H4 (cell line): Measurements from ENCODE around the gene PACSIN2. TPM values are rescaled to one million over a fixed set of nuclear protein-coding genes. Genes with fewer than 3 reads are reported as not detected.
"Not testable (repeated sequence)": the region's sequence is repeated elsewhere in the genome, so short reads cannot be mapped to it uniquely, and the experiment has no call there.

Experiments
- DNase-seq: peaks from one replicate; pipeline ENCODE4 v3.0.0-alpha.2; 2015; ENCODE audit warnings: low spot score
- total RNA-seq: library from RNA; depleted of rRNA; stranded (reverse); fragments of >200 nt; shearing (Covaris generic); gene quantifications from 2 replicates; pipeline ENCODE4 v1.2.3, GENCODE V29; 2014

The PACSIN2 gene
- total RNA-seq, 1 experiment from 2014 or later: 52.4 TPM

- no peak for DNase-seq
These were observed 69.2 kb downstream of the PACSIN2 start for GRCh38 chr22:42945736-42946135.

GRCh38 chr22:42945027-42945426, 69.9 kb downstream of the PACSIN2 start:
- DNase-seq: no peak

- no peak for DNase-seq
These were observed 70.5 kb downstream of the PACSIN2 start for GRCh38 chr22:42944409-42944808.

- DNase-seq: no peak
These were observed 71.0 kb downstream of the PACSIN2 start for GRCh38 chr22:42943981-42944380.

DNA sequence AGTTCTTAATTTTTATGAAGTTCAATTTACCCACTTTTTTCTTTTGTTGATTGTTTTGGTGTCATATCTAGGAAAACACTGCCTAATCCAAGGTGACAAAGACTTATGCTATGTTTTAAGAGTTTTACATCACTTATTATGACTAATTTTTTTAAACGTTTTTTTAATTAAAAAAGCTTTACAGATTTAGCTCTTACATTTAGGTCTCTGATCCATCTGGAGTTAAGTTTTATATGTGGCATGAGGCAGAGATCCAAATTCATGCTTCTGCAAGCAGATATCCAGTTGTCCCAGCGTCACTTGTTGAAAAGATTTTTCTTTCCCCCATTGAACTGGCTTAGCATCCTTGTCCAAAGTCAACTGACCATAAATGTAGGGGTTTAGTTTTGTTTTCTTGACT, 72.6 kb downstream of the PACSIN2 start:
- no peak for DNase-seq

DNA sequence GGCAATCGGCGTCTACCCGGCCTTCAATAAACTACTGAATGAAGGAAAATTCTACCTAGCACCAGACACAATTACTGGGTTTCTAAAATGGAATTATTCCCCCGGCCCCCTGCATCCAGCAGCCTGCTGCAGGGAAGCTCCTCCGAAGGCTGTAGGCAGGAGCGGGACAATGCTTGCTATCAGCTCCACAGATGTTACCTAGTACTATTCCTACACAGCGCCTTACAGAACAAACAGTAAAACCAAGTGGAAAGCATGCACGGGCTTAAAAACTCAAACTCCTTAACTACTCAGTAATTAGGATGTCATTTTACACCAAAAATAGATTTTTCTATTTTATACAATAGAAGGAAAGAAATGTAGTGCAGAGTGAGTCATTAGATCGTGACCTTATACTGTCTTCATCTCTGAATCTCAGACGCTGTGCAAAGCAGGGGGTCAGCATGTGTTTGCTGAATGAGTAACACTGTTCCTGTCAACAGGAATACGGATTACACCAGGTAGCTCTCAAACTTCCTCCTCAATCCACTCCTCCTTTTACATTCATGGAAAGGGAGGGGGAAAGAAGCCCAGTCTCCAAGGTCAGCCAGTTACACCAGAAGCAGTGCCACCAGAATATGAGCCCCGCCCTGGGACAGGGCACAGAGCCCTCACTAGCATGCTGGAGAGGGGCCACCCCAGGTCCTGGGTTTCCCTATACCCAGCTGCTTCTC, 74.9 kb downstream of the PACSIN2 start:
- peak; percentile 69 for DNase-seq

DNA sequence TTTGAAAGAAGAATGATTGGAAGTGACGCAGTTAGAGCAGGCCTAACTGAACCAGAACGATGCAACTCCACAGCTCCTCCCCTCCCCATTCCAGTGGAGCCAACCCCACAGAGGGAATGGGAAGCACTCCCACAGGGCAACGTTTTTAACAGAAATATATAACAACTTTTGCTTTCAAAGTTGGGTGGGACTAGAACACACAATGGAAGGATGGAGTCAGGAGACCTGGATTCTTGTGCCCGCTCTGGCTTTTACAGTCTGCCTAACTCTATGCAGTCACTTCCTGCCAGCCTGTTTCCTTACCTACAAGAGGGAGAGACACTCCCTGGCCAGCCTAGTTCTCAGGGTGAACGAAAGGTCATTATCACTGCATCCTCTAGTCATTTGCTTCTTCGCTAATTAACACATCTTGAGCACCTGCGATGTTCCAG, 75.5 kb downstream of the PACSIN2 start:
- no peak for DNase-seq

DNA sequence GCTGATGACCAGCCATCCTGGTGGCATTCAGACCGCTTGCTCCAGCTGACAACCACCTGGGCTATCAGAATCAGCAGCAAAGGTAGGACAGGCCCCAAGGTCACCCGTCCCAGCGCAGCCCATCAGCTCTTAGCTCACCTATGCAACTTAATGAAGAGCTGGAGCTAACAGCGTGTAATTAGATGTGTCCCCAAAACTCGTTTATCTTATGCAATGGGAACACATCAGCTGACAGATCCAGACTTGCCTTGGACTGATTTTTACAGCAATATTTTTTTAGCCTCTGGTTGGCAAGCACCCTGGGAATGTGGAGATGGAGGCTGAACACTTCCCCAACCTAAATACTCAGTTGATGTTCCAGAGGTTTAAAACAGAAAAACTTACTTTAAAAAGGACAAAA, 76.0 kb downstream of the PACSIN2 start:
- DNase-seq: no peak

DNA sequence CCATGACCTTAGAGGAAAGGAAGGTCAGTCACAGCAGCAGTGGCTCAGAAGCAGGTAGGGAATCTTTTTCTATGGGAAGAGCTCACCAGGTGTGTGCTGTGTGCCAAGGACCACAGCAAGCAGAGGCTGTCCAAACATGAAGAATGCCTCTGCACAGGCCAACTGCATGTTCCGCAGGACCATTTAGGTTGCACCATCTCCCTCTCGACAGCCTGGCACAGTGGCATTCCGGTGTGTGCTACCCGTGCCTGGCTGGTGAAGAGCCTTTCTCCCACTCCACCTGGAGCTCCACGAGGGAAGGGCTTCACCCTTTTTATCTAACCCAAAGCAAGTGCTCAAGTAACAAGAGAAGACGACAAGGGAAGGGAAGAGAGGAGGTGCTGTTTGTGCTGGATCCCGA, 76.5 kb downstream of the PACSIN2 start:
- DNase-seq: no peak

- DNase-seq: peak; percentile 81
These were observed 77.6 kb downstream of the PACSIN2 start for GRCh38 chr22:42937164-42937843.

- not testable (repeated sequence) for DNase-seq
These were observed 78.3 kb downstream of the PACSIN2 start for GRCh38 chr22:42936680-42937079.

DNA sequence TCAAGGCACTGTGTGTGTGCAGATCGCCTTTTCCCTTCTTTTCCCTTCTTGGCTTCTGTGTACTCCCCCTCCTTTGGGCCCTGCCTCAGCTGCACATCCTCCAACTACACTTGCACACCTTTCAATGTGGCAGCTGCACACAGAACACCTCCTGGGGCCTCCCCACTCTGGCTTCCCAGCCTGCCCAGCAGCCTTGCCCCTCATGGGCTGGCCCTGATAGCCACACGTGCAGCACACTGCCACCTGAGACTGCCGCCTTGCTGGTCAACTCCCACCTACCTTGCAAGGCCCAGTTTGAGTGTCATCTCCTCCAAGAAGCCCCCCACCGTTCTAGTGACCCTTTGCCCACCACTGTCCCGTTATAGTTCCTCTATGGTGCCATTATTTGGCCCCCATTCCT, 80.6 kb downstream of the PACSIN2 start:
- DNase-seq: no peak

DNA sequence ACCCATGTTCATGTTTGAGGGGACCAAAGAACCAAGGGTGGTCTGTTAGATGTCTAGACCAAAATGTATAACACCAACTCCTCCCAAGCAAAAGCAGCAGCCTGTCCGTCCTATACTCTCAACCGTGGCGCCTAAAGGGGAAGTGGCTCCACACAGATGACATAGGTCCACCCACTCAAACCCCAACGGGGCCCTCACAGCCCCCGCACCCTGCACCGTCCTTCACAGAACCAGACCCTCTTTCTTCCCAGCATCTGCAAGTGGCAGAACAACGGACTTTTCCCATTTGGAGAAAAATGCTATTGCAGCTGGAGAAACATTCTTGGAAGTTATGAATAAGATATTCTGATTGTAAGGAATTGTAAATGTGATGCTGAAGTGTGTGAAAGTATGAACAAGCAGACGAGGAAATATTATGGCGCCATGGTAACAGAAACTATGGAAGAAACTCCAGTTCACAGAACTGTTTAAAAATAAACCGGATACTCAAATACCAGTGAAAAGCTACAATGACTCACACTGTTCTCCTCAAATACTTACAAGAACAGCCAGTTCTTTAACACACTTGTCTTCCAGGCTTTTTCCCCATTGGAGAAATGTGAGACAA, 81.4 kb downstream of the PACSIN2 start:
- peak; percentile 56 for DNase-seq

DNA sequence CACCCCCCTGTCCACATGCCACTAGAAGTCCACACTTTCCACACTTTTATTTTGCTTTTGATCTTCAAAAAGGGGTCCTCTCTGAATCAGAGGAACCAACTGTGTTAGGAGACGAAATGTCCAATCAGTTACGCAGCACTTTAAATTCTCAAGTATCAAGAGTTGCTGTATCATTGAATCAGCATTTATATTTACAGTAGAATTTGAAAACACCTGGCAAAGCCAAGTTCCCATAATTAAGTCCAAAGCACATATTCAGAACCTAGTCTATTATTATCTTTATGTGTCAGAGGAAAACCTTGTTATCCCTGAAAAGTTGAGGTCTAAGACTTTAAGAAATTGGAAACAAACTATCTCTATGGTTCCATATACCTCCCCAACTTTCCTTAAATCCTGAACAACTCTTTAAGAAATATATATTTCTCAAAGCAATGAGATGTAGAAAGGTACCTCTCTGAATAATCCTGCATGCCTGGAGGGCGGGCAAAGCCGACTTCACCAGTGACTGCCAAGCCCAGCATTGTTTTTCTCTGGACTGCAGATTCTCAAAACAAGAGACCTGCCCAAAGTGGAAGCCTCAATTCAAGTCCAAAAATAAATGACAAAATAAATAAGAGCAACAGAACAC, 82.0 kb downstream of the PACSIN2 start:
- DNase-seq: no peak

- DNase-seq: no peak
These were observed 82.8 kb downstream of the PACSIN2 start for GRCh38 chr22:42932197-42932519.

- no peak for DNase-seq
These were observed 83.3 kb downstream of the PACSIN2 start for GRCh38 chr22:42931421-42932196.

DNA sequence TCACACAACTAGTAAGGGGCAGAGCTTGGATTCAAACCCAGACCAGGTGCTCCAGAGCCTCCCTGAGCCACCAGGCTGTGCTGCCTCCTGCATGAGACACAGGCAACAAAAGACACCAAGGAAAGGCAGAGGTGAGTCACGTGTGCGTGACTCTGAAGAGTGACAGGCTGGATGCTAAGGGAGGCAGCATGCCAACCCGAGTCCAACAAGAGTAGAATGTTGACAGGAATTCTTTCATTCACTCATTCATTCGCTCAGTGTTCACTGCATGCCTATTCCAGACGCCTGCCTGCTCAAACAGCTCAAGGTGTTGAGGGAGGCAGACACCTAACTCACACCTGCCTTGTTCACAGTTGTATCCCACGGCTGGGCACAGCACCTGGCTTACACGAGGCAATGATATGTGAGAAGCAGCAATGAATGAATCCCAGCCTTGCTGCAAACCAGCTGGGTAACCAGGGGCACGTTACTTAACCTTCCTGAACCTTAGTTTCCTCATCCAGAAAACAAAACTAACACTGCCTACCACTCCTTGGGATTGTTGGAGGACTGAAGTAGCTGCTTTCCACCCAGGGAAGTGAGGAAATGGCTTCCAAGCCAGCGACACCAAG, 84.0 kb downstream of the PACSIN2 start:
- DNase-seq: no peak

DNA sequence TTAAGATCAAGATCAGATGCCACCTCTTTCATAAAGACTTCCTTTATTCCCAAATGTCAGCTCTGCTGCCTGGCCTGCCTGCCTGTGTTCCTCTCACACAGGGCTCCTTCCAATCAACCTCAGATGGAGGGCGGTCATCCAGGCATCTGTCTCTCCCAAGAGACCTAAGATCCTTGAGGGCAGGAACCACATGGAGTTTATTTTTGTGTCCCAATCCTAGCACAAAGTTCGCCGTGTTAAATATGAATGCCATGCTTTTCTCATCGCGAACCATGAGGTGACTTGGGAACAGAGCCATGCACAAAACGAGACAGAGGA, 85.2 kb downstream of the PACSIN2 start:
- no peak for DNase-seq

DNA sequence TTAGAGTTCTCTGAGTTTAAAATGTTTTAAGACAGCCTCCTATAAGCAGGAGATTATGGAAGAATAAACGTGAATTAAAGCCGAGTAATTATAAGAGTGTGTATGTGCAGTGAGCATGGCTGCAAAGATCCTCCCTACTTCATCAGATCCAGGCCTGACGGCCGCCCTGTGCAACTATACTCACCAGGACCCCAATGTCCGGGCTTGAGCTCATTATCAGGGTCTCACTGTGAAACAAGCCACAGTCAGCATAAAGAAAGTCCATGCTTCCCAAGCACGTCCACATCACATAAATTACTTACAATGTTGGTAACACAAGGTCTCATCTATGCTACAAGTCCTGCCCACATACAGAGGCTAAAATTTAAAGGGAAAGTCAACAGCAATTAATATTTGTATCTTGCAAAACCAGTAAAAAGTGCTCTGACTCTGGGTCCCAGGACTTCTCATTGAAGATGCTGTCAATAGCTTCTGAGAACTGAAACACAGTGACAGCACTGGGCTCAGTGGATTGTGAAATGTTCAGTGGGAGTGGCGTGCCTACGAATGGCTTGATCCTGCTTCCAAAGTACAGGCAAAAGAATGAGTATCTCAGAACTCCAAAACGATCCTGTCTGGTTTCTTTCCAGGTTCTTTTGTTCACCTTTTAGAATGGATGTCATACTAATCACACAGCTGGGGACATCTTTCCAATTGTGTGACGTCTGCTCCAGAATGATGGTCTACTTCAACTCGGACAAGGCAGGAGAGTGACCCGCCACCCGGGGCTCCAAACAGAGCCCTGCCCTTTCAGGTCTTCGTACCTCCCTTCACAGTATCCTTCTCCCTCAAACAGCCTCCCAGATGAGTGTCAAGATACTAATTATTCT, 85.7 kb downstream of the PACSIN2 start:
- DNase-seq: no peak

DNA sequence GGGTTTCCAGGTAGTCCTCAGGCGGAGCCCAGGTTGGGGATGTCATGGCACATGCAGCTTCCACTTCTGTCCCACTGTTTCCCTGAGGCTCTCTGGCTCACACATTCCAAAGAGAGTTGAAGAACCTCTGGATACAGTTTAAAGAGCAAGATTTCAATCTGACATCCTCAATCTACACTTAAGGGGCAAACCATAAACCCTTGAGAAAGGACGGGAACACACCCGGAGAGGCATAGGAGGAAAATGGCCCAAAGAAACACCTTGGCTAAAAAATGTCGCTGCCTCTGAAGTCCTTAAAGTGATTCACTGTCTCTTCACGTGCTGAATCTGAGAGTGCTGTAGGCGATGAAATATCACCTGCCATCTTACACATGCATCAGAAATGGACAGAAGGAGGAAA, 87.0 kb downstream of the PACSIN2 start:
- DNase-seq: no peak

DNA sequence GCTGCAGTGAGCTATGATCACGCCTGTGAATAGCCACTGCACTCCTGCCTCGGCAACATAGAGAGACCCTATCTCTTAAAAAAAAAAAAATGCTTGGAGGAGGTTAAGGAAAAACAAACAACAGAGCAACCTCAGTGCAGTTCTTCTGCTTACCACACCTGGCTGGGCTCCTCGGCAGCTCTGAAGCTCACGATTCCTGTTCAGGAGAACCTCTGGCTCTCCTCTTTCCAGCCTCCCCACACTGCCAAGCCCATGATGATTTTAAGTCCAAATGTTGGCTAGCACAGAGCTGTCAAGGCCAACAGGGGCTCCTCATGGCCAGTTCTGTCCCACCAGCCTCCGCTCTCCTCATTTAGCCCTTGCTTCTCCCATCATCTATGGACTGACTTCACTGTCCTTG, 88.2 kb downstream of the PACSIN2 start:
- no peak for DNase-seq
